ENCODE results near the gene HELQ.

DNA sequence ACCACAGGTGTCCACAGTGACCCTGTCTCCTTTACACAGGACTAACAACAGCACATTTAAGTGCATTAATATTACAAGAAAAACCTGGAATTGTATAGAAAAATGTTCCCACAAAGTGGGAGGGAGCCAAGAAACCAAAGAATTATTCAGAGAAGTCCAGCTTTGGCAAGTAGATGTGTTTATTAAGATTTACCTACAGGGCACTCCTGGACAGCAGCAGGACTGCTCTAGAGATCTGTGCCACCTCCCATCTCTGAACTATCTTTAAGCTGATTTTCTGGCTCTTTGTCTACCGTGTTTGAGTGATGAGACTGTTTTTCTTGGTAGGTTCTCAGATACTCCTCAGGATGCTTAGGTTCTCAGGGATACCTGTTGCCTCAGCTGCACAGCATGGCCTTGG lies 82.7 kb downstream of the HELQ start:
- TF ChIP-seq, protein P1, sequence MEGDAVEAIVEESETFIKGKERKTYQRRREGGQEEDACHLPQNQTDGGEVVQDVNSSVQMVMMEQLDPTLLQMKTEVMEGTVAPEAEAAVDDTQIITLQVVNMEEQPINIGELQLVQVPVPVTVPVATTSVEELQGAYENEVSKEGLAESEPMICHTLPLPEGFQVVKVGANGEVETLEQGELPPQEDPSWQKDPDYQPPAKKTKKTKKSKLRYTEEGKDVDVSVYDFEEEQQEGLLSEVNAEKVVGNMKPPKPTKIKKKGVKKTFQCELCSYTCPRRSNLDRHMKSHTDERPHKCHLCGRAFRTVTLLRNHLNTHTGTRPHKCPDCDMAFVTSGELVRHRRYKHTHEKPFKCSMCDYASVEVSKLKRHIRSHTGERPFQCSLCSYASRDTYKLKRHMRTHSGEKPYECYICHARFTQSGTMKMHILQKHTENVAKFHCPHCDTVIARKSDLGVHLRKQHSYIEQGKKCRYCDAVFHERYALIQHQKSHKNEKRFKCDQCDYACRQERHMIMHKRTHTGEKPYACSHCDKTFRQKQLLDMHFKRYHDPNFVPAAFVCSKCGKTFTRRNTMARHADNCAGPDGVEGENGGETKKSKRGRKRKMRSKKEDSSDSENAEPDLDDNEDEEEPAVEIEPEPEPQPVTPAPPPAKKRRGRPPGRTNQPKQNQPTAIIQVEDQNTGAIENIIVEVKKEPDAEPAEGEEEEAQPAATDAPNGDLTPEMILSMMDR (conservative IDR thresholded peaks at IDR 0.05 in 1 of 2, IDR thresholded peaks at IDR 0.05 in 1 of 2; ENCODE audit: low read depth in 1 of 2, low read length in 2 of 2): no peak
- no peak for TF ChIP-seq EZH2 (IDR thresholded peaks at IDR 0.05; ENCODE audit: low read length, missing control alignments)

Data from fibroblast of lung (primary cell).